GM04503 (cell line): ENCODE measurements around the gene COL4A2.

Experiments
- DNase-seq: peaks from one replicate; pipeline ENCODE4 v3.0.0-alpha.2; 2012; ENCODE audit warnings: low read depth

Gene COL4A2

DNA sequence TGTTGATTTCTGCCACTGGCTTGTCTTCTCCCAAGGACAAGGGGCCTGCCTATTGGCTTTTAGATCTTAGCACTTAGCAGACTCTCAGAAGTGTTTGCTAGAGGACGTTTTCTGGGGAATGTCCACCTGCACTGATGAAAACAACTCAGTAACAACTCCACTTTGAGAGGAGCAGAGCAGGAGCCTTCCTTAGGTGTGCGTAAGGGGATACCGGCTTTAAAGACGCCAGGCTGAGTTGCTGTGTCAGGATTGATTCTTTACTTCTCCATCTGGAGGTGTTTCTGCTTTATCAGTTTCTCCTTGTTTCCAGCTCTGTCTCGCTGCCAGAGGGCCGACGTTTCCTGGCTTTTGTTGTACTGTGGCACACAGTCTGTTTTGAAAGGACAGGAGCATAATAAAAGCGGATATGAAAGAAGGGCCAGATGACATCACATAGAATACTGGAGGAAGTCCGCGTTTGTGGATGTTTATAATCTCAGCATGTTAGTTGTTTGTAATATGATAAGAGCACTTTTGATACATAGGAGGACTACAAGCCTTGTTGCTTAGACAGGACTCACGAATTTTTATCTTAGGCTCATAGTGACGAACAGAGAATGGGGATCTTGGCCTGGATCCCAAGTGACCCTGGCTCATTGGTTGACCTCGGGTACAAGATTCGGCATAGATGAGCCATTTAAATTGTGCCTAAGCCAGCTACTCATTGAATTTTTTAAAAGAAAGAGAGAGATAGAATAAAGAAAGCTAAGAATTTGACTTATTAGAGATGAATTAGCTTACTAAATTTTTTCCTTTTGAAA lies 34.6 kb downstream of the COL4A2 start:
- DNase-seq = no peak

DNA sequence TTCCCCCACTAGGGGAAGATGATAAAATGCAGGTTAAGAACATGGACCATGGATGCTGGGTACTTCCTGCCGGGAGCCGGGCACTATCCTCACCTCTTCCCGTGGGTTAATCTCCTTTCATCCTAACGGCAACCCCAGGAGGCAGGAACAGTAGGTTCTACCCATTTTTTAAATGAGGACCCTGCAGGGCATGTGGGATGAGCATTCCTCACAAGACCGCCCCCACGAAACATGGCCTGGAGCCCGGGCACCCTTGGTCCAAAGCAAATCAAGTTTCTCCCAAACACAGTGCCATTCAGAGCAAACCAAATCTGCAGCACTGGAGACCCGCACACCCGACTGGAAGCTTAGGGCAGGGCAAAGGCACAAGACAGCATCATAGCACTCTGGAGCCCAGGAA lies 35.4 kb downstream of the COL4A2 start:
- DNase-seq = no peak

DNA sequence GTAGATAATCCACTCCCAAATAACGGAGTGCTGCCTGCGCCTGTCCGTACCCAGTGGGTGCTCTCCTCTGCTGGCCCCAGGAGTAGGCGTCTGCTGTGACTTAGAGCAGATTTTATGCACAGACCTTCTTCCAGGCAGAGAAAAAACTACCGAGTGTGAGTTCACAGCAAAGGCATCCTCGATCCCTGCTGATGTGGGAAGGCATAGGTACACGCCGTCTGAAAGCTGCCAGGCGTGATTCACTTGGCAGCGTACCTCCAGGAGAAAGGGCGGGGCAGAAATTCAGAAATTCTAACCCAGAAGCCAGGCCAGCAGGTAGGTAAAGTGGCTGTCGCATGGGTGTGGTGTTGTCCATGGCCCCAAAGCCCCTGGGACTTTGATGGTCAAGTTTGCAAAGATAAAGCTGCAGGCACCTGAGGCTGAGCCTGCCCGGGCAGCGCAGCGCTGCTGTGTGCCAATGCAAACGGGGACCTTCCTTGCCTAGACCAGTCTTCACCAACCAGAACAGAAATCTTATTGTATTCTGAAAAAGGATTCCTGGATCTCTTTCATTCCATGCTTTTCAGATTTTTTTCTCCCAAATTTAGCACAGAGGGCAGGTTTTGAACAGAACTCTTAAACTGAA lies 36.3 kb downstream of the COL4A2 start:
- no peak for DNase-seq

DNA sequence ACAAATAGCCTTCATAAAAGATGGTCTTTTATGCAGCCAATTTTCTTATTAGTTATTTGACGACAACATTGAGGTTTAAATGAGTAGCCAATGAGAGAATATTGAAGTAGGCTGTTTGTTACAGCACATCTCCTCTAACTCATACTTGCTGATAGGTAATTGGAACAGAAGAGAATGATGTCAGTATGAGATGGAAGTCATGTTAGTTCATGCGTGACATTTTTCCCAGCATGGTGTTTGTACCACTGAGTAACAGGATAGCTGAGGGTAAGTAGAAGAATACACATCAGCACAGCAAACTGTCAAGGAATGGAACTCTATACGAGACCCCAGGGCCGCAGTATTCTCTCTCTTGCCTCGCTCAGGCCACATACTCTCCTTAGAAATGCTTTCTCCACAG lies 37.2 kb downstream of the COL4A2 start:
- no peak for DNase-seq

DNA sequence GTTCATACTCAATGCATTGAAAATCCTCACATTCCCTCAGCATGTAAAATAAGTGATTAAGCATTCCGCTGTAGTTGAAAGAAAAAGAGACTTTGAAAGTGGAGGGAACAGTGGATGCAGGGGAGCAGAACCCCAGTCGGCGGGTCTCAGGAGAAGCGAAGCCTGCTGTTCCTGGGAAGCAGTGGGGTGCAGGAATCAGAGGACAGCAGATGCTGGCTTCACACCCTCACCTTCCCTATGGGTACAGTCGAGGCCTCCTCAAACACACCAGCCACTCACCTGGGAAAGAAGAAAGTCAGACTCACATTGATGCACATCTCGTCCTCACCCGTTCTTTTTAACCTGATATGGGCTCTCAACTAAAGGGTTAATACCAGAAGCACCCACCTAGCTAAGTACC lies 38.2 kb downstream of the COL4A2 start:
- DNase-seq = no peak

DNA sequence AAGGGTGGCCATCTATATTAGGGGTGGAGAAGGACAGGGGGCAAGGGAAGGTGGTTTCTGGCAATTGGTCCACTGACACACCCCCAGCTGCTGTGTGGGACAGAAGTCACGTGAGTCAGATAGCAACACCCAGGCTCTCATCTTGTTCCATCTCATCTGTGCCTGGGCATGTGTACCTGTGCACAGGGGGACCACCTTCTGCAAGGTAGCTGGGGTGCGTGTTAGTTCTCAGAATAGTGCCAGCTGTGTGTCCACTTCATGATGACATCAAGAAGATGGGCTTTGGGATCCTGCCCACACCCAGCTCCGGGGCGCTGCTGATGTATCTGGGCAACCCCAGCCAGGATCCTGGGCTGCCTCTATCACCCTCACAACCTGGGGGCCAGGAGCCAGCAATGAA lies 38.6 kb downstream of the COL4A2 start:
- no peak for DNase-seq

DNA sequence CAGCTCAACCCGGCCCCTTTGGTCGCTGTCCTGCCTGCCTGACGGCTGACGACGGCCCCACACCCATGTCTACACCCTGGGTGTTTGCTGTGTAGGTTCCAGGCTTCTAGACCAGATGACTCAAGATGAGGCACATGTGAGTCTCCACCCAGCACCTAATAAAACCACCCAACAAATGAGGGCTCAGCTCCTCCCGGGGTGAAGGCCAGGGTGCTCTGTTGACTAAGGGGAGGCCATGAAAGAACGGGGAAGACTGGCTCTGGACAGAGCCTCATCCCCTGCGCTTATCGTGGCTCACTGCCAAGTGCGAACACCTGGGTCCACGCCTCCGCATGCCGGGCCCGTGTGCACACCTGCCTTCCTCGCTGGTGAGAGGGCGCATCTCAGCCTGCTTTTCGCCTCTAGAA lies 39.6 kb downstream of the COL4A2 start:
- no peak for DNase-seq

DNA sequence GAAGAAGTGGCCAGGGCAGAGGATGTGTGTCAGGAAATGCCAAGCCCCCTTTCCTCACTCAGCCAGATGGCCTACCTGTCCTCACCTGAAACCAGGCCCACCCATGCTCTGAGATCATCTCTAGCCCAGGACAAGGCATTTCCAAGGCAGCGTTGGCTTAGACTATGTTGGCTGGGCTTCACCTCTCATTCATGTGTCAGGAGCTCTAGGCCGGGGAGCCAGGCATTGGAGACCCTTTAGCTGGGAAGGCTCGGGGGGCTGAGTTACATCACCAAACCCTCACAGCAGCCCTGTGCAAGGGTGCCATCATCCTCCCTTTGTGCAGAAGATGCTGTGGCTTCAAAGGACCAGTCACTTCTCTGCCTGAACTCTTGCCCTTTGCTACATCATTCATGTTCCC lies 40.0 kb downstream of the COL4A2 start:
- DNase-seq = no peak

DNA sequence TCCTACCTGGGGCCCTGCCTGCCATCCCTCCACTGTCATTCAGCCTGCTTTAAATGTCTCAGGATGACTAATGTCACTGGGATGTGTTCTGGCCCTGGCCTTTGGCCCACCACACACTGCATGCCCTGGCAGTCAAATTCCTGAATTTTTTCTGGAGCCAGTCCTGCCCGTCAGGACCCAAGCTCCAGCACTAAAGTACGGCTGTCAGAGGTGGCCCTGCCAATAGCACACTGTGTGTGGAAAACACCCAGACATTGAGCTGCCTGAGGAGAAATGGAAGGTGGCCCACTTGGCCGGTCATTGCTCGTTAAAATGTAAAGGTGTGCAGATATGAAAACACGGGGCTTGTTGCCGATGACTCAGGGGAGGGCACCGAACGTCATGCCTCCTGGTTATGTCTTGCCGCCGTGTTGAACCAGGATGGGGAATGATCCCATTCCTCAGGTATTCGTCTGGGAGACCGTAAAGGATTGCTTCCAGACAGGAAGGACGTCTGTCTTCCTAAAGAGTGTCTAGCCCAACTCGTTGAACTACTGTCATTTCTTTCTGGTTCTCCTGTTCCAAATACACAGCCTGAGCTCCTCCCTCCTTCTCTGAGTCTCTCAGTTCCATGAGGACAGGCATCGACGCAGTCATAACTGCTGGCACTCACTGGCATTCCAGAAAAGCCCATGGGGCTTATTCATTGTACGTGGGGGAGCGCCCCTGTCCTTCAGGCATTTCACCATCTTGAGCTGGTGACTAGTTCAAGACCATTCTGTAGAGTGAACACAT lies 40.6 kb downstream of the COL4A2 start:
- peak; percentile 84 for DNase-seq

DNA sequence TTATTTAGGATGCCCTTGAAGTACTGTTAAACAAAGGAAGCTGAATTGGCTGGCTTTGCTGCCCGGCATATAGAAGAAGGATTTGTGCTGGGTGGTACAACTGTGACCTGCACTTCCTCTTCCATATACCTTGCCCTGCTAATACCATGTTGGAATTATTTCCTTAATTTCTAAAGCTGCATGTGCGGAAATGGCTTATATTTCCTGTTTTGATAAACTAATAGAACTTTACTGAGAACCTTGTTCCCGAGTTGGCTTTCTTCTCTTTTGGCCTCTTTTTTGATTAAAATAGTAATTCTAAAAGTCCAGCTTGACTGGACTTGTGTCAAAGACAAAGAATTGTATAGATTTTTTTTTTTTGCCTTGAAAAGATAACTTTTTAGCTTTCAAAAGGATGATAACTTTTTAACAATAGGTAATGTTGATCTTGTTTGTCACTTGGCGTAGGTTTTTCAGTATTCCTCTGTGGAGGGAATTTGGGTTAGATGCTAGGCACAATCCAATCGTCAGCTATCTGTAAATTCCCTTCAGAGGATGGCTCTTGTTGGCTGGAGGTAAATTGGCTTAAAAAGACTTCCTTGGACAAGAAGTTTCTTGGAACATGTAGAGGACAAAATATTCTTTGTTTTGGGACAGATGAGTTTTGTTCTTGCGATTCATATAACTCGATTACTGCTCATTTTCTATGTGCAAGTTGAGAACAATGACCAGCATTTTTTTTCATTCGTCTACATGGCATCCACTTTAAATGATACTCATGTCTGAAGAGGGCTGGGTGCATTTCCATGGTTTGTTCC lies 41.4 kb downstream of the COL4A2 start:
- no peak for DNase-seq

DNA sequence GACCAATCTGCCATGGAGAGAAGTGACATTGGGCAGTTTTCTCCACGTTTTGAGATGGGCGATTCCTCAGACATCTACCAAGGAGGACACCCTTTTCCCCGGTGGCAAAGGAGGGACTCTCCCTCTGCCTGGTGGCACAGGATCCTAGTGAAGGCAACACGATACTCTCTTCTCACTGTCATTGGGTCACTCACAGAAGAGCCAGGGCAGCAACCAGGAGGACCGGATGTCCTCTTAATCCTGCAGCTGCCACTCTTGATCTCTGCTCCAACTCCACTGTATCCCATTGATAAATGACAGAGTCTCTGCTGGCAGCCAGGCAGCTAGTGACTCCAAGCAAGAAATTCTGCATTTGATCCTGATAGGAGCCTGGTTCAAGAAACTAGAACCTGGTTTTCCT lies 42.2 kb downstream of the COL4A2 start:
- DNase-seq = no peak

DNA sequence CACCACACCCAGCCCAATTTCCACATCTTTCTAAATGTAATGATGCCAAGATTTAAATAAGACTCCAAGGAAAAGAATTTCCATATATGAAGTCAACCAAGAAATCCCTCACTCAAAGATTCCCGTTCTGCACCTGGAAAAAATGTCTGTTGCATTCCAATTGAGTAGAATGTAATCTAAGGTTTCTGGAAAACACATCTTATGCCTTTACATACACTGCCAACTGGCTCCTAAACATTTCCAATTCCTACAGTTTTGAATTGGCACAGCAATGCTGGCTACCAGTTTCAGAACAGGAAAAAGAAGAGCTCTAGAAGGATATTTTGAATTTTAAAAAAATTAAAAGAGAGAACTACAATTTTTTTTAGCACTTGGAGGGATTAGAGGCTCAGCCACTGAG lies 43.0 kb downstream of the COL4A2 start:
- no peak for DNase-seq

DNA sequence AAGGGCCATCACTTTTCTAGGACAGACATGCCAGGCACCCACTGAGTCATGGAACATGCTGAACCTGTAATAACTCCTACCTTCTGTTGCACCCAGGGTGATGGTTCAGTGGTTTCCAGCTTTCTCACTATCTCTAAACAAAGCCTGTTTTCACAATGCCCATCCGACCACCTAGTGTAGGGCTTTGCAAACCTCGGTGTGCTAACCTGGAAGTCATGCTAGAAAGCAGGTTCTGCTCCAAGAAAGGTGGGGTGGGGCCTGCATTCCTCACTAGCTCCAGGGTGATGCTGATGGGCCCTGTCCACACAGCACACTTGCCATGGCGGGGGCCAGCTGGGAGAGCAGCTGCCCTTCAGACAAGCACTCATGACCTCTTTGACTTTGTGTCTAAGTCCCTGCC lies 43.4 kb downstream of the COL4A2 start:
- DNase-seq = no peak

DNA sequence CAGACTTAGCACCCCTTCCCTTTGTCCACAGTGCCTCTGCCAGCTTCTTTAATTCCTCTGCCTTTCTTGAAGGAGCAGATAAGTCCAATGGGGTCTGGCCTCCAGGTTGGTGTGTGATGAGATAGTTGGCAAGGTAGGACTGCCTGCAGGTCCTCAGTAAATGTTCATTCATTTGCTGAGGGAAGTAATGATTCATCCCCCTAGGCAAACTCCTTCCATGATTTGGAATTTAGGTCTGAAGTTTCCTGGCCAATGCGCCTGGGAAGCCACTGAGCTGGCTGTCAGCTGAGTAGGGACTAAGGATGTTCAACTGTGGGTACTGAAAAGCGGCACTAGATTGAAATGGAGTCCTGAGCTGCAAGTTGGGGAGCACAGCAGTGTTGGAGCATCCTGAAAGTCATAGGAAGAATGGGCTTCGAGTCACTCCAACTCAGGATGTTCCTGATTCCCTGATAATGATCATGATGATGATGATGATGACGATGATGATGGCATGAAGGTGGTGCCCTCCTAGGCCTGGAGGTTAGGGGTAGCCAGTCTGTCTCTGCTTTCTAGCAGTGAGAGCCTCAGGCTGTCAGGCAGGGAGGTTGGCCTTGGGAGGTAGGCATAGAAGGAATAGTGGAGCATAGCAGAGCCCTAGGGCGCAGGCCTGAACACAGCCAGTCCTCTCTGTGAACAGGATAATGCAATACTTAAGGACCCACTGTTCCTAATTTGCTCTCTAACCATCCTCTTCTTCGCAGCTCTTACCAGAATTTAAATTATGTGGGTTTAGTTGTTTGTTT lies 44.7 kb downstream of the COL4A2 start:
- no peak for DNase-seq

DNA sequence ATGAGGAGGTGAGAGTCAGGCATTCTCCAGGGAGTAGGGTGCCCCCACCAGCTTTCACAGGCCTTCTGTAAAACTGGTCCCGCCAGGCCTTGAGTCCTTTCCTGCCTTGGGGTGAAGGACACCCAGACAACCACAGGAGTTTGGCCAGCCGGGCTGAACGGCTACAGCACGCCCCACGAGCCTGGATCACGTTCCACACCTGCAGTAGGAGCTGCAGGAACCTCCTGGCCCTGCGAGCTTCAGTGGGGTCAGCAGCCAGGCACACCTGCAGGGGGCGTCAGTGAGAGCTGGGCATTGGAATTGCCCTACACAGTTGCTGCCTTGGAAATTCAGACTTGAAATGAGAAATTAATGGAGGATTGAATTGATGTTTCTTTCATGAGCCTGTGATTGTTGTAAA lies 45.7 kb downstream of the COL4A2 start:
- DNase-seq = no peak

DNA sequence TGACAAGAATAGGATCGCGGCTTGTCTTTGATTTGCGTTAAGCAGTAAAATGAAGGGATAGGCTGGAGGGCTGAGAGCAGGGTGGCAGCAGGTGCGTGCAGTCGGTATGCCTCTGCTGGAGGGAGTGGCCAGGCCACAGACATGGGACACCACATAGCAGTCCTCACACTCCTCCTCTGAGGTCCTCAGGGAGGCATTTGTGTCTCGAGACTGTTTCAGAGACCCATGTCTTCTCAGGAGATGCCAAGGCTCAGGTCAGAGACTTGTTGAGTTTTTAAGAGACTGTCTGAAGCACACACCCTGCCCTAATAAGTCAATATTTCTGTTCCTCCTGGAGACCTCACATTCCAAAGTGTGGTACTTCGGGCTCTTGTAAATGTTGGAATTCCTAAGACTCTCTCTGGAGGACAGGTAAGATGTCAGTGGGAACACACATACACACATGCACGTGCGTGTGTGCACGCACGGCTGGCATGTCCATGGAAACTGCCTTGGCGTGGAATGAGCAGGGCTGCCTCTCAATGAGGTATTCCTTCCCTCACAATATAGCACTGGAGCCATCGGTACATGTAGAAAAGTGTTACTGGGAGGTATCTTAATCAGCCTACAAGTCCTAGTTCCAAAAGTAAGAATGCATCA lies 46.4 kb downstream of the COL4A2 start:
- DNase-seq = no peak

DNA sequence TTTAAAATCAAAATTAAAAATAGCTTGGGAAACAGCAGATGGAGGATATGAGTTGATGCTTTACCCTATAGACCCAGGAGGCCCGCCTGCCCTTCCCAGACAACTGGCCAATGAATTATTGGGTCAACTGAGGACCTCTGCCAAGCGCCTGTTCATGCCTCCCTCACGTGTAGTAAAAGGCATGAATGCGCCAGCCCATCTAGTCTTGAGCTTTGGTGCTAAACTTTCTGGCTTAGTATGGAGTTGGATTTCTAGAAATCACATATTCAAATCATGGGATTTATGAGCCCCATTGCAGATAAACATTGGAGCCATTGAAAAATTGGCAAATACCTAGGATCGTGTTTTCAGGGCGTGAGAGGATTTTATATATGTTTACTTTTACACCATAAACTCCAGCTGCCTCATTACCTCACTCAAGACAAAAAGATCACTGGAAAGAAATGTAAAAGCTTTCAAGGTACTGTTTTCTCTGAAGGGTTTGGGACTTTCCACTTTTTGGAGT lies 47.1 kb downstream of the COL4A2 start:
- no peak for DNase-seq

DNA sequence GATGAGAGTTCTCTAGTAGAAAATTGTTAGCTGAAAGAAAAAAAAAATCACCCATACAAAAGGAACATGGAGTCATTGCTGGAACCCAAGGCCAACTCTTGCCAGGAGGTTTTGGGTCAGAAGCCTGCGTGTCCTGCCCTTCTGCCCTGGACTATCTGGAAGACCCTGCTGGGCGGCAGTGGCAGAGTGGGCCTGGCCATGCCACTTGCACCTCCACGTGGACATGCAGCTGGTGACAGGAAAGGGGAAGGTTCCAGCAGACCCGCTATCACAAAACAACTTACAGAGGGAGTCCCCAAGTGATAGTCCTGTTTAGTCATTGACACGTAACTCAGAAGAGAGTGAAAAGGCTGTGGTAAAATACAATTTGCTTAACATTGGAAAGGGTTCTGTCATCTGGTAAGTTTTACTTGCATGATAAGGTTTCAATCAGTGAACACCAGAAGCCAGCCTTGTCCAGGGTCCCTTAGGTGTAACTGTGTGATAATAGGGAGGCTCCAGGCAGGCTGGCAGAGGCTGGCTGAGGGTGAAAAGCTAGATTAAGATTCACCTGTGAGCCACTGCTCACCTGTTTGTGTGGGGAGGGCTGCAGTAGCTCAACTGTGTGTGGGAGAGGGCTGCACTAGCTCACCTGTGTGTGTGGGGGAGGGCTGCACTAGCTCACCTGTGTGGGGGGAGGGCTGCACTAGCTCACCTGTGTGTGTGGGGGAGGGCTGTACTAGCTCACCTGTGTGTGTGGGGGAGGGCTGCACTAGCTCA lies 47.8 kb downstream of the COL4A2 start:
- no peak for DNase-seq

DNA sequence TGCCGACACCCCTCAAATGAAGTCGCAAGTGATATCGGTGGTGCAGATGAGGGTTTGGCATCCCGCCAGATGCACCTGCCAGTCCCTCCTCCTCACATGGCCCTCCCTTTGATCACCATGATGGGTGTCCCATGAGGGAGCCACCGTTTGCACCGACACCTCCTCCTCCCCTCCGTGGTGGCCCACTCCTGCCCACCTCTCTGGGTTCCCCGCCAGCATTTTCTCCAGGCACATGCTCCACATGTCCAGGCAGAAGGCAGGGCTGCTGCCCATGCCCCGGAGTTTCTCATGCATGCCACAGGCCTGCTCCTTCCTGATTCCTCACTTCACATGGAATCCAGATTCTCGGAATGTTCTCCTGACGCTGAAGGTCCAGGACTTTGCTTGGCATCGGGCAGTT lies 49.3 kb downstream of the COL4A2 start:
- DNase-seq = no peak

DNA sequence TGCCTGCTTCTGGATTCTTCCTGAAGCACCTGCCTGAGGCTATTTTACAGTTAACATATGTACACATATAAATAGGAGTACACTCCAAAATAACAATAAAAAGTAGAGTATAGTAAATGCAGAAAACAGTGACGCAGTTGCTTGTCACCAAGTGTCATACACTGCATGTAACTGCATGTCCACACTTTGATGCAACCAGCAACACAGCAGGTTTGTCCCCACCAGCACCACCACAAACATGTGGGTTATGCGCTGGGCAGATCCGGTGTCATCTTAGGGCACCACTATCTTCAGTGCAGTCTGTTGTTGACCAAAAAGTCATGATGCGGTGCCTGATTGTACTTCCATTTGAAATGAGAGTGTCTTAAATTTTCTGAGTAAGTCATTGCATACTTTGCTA lies 51.3 kb downstream of the COL4A2 start:
- no peak for DNase-seq
